GM18526 (cell line): Measurements from ENCODE around the gene BCL6.

Experiments used
- POLR2A ChIP-seq: IDR thresholded peaks from 3 replicates; pipeline ENCODE4 v1.6.1; 2011; ENCODE audit not compliant: insufficient read length; ENCODE audit errors: extremely low read depth

The BCL6 gene

DNA sequence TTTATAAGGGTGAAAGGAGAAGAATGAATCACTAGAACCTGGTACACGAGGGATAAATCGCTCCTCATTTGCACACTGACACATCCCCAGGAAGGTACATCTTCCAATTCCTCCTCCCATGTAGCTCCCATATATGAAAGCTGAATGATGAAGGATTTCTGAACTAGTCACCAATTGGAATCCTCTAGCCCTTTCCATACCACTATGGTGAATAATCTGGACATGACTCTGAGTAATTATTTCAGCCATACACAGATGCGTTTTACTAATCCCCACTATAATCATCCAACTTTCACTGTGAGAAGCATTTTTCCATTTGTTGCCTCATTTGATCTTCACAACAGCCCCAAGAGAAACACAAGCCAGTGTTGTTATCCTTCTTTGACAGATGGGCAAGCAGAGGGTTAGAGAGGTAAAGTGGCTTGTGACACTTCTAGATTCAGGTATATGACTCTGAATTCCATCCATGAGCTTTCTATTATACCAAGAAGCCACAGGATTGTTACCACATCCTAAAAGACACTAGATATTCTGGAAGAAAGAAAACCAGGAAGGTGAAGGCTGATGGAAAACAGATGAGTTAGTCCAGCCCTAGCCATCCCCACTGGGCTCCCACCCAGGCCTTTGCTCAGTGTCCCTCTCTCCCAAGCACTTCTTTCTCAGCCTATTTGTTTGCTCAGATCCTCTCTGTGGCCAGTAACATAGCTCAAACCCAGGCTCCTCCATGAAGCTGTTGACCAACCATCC lies 22.2 kb upstream of the BCL6 start:
- TF ChIP-seq POLR2A, result no peak

DNA sequence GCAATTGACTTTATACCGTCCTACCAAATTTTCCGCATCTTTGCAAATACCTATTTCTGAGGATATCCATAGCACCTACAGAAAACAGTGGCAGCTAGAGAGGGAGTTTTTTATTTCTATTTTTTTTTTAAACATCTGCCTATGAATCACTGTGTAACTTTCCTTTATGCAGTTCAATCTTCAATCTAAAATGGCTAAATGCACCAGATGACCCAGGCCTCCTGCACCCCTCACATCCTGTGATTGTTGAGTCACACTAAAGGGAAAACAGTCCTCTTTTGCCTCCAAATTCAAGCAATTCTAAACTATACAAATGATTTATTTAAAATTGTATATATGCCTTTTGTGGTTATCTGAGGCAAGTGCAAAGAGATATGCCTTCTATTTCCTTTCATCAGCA lies 20.1 kb upstream of the BCL6 start:
- no peak for TF ChIP-seq POLR2A

DNA sequence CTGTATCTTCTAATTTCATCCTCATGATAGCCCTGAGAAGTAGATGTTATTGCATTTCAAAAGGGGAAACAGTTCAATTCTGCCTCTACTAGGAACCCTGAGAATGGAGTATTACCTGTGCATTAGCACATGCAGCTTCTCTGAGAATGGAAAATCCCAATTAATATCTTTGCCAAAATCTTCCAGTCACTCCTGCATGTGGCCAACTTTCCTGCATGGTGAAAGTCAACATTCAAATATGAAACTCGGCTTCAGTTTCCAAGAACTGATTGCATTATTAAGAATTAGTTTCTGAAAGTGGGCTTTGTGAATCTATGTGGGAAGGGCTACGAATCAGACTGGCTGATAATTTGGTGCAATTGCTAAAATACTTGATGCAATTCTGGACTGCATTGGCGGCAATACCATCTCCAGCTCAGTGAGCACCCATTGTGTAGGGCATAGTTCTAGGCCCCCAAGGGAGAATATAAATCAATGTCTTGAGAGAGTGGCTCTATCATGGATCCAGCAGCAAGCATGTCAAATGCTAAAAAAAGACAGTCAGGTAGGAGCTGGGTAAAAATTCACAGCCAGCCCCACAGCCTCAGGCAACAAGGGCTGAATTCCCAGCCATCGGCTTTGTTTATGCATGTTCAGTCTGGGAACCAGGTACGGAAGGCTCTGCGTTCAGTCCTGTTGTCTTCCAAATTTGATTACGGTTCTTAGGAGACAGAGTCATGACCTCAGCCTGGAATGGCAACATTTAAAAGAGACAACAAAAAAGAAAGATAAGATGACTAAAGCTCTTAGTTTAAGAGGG lies 18.8 kb upstream of the BCL6 start:
- TF ChIP-seq POLR2A, result no peak

DNA sequence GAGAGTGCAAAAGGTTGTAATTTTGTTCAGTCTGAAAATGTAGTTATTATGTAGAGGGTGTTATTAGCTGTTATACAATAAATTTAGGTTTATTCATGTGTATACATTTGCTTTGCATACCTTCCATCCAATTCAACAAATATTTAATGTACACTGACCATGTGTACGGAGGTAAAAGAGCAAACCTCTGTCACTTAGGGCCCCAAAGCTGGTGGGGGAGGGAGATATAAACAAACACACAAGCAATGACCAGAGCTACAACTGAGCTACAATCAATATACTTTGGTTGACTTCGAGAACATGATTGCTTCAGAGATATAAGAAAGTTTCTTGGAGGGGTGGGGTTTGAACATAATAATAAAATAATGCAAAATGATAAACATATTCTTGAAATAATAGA lies 17.5 kb upstream of the BCL6 start:
- no peak for TF ChIP-seq POLR2A

DNA sequence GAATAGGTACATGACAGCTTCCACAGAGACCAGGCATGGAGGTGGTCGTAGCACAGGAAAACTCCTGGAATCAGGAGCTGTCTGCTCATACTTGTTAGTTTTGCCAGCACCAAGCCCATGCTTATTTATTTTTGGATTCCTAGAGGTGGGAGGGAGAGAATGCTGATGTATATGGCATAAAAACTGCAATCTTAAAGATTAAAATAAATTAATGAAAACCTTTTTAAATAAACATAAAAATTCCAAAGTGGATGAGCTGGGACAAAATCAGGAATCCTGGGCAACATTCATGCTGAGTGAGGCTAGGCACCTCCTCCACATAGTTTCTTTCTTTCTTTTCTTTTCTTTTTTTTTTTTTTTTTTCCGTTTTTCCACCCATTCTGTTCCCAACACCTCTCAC lies 14.3 kb upstream of the BCL6 start:
- TF ChIP-seq POLR2A, result no peak

DNA sequence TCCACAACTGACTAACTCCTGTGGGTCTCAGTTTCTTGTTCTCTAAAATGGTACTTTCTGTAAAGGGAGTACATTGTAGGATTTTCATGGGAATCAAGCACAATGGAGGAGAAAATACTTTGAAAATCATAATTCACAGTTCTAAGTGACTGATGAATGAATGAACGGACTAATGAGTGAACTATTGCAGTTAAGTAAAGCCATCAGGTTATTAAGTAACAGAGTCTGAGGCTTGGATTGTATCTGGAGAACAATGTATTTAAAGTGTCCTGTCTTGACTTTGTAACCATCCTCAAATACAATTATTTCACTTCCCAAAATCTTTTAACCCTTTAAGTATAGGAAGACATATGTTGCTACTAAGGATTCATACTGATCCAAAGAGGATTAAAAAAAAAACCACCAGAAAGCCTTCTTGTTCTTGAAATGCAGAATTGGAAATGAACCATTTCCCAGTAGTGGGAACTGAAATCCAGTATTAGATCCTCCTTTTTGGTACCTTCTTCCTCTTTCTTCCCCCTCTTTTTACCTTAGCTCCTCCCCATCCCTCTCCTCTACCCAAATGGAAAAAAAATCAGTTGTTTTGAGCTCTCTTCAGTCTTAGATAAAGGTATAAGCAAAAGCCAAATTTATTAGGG lies 13.2 kb upstream of the BCL6 start:
- TF ChIP-seq POLR2A, result no peak

DNA sequence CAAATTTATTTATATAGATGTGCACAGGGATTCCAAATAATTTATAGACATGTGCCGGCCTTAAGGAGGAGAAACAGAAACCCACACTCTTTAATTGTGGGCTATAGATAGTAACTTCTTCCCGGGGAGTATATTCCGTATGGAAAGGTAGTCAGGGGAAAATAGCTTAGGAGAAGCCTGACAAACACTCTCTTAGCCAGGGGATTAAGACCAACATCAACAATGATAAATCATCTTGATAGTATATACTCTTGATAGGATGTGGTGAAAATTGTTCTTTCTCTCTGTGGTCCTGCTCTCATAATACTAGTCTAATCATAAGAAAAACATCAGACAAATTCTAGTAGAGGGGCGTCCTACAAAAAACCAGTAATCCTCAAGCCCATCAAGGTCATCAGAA lies 8.2 kb upstream of the BCL6 start:
- TF ChIP-seq POLR2A, result no peak

DNA sequence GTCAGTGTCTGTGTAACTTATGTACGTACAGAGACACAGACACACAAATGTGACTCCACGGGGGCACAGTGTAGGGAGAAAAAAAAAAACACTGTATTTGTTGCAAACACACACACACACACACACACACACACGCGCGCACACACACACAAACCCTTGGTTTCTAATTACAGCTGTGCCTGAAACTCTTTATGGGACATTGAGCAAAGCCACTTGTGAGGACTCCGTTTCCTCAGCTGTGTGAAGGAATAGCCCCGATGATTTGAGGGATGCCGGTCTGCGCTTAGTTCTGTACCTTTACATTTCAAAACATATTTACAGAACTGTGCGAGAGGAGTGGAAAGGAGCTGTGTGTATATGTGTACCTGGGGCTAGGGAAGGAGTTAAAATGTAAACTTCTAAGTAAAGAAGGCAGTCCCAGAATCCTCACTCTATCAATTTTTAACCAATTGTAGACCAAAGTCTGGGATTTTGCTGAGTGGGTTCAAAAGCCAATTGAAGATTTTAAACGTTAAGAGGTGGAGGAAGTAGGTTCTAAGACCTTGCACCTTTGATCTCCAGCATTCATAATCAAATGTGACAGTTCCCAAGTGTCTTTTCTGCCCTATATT lies 5.3 kb upstream of the BCL6 start:
- no peak for TF ChIP-seq POLR2A

DNA sequence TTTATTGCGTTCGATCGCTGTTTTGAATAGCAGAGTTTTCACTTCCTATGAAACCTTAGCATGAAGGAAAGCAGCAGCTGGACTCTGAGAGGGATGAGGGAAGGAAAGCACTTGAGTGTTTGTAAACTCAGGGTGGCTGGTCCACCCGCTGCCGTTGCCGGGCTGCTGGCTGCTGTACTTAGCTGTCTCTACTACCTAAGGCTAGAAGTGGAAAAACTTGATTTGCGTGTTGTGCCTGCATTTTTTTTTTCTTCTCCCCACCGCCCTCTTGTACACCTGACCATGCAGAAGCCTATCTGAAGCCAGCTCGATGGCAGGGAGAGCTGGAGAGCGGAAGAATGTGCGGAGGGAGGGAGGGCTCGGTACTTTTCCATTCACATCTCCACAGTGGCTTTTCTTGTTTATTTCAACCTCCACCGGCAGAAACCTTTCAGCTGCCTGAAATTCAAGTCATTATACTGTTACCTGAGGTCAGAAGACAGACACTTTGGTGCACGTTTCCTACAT lies 4.8 kb upstream of the BCL6 start:
- TF ChIP-seq POLR2A, result no peak

DNA sequence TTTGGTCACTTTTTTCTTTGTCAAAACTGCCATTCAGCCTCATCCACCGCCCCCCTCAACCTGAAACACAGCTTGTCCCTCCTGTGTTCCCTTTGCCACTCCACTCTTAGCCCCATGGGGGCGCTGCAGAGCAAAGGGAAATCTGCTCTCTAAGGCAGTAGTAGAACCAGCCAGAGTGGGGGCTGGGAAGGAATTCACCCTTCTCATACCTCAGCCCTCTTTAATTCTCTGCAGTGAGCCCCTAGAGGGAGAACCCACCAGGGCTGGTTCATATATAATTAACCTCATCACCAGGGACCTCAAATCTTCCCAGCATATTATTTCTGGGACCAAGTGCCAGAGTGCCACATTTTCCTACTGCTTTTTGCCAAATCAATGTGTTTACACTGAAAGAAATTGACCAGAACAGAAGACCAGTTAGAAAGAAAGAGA lies 2.8 kb upstream of the BCL6 start:
- TF ChIP-seq POLR2A, result no peak

DNA sequence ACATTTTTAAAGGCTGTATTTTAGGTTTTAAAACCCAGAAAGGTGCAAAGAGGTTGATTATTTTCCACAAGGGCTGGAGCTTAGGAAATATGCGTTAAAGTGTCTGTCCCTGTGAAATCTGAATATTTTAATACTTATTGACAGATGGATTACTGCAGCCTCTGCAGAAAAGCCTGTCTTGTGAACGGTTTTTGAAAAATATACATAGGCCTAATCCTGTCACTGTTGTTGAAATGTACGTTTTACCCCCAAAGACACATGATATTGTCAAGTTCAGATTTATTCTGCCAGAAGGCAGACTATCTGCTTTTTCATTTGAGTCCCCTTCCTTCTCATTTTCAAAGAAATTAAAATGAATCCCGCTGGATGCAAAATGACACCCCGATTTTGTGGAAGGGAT lies 2.2 kb upstream of the BCL6 start:
- no peak for TF ChIP-seq POLR2A

DNA sequence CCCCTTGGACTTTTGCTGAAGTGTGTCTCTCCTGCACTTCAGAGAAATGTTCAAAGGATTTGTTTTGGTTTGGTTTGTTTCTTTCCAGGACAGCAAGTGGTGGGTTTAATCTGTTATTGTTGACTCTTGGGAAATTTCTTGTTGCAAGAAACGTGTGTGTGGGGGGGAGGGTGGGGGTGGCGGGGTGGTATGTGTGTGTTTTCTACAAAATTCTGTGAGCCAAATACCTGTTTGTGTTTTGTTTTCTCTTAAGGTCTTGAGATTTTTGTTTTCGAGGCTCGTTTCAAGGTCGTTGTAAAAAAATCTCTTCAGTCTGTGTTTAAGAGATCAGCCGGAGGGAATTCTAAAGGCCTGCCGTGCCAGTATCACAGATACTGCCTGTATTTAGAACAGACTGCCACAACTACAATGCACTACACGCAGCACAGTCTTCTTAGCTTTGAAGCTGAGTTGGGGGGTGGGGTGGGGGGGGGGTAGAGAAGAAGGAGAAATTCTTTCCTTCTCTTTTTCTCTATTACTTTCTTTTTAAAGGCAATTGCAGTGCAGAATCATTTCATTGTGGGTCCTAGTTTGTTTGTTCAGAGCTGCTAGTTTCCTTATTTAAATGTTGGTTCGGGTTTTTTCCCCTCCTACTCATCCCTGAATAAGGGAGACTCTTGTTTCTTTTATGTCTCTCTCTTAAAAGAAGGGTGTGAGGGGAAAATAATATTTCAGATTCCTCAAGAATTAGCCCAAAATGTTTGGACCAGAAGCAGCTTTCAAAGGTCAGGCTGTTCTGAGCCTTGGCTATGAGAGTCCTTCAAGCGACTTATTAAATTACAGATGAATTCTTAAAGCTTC lies 1.4 kb upstream of the BCL6 start:
- no peak for TF ChIP-seq POLR2A

DNA sequence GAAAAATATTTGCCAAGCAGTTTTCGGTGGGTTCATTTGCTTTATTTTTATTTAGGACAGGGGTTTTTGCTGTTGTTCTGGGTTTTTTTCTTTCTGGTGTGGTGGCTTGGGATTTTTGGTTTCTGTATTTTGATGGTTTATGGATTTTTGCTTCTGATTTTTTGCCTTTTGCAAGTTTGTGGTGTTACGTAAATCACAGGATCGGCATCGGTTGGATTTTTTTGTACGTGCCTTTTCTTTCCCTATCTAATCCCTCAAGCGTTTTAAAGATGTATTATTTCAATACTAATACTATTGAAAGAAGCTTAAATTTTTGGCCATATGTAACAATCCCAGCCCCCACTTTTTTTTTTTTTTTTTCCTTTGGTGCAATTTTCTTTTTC lies 782 bp upstream of the BCL6 start:
- TF ChIP-seq POLR2A, result no peak
